A673 (cell line): Measurements from ENCODE around the gene KLRB1. TPM values are rescaled to one million over a fixed set of nuclear protein-coding genes. Genes with fewer than 3 reads are reported as not detected.
"Not testable (repeated sequence)": the region's sequence is repeated elsewhere in the genome, so short reads cannot be mapped to it uniquely, and the experiment has no call there.

Experiments
- BruUV-seq: library from RNA; stranded (reverse); fragments of 400-500 nt; replicated peaks from 2 replicates; lab custom pipeline; 2021; lab: Mats Ljungman, UMichigan
- CTCF ChIA-PET: fragments of 300-600 bp; sonication (Branson Sonifier 250); formaldehyde crosslinking; loops from one replicate; lab custom pipeline; 2022; ENCODE audit warnings: antibody characterized with exemption; lab: Charles Lee
- POLR2A ChIA-PET: fragments of 300-600 bp; sonication (Branson Sonifier 250); formaldehyde crosslinking; loops from one replicate; lab custom pipeline; 2022; ENCODE audit warnings: antibody characterized with exemption; ENCODE audit not compliant: low non-redundant PET; lab: Charles Lee
- DNase-seq: peaks from one replicate; pipeline ENCODE4 v3.0.0-alpha.2; 2015; ENCODE audit warnings: low spot score
- H3K27ac ChIP-seq: fragments of 200-600 bp; sonication (generic); 2 replicates; pipeline ENCODE4 v1.5.1; 2016; ENCODE audit warnings: mixed run types, low read depth, mild to moderate bottlenecking, mixed read lengths, antibody characterized with exemption, low read length; ENCODE audit not compliant: poor library complexity, severe bottlenecking
- H3K27me3 ChIP-seq: fragments of 200-600 bp; sonication (generic); replicated peaks from 2 replicates; pipeline ENCODE4 v1.6.1; 2017; ENCODE audit warnings: mixed run types, low read depth, mild to moderate bottlenecking, mixed read lengths, antibody characterized with exemption, low read length; ENCODE audit not compliant: insufficient read depth, poor library complexity
- H3K36me3 ChIP-seq: fragments of 200-600 bp; sonication (generic); 2 replicates; pipeline ENCODE4 v1.6.1; 2016; ENCODE audit warnings: mixed run types, mild to moderate bottlenecking, mixed read lengths, antibody characterized with exemption, low read length; ENCODE audit not compliant: insufficient read depth, poor library complexity, severe bottlenecking
- H3K4me1 ChIP-seq: fragments of 200-600 bp; sonication (generic); 2 replicates; pipeline ENCODE4 v1.6.1; 2017; ENCODE audit warnings: mixed run types, mild to moderate bottlenecking, mixed read lengths, antibody characterized with exemption, low read length; ENCODE audit not compliant: insufficient read depth, poor library complexity, severe bottlenecking
- H3K4me3 ChIP-seq: fragments of 200-600 bp; sonication (generic); 2 replicates; pipeline ENCODE4 v1.5.1; 2016; ENCODE audit warnings: low read depth, mixed run types, mild to moderate bottlenecking, mixed read lengths, low read length; ENCODE audit not compliant: poor library complexity, severe bottlenecking
- H3K9me3 ChIP-seq: fragments of 200-600 bp; sonication (generic); 2 replicates; pipeline ENCODE4 v1.6.1; 2016; ENCODE audit warnings: mixed run types, low read depth, mild to moderate bottlenecking, mixed read lengths, antibody characterized with exemption, low read length; ENCODE audit not compliant: poor library complexity, severe bottlenecking
- CTCF ChIP-seq: fragments of 300-800, 200-600 bp; sonication (generic); conservative IDR thresholded peaks from 2 replicates; pipeline ENCODE4 v1.5.1; 2017; ENCODE audit warnings: low read depth, mild to moderate bottlenecking, antibody characterized with exemption, low read length, moderate library complexity, mixed read lengths
- EZH2 ChIP-seq: fragments of 200-600 bp; sonication (generic); IDR thresholded peaks from 2 replicates; pipeline ENCODE4 v1.6.1; 2017; ENCODE audit warnings: borderline replicate concordance, low read depth, mild to moderate bottlenecking, mixed read lengths, antibody characterized with exemption, low read length; ENCODE audit not compliant: poor library complexity, severe bottlenecking
- intact Hi-C: fragments of 100-400 bp; cut with micrococcal nuclease; formaldehyde crosslinking; loops from one replicate; pipeline ENCODE4 v1.10.0; 2022; ENCODE audit not compliant: unreplicated experiment
- total RNA-seq: library from RNA; stranded (reverse); gene quantifications from 2 replicates; pipeline ENCODE4 v1.2.3, GENCODE V29; 2021

Gene KLRB1
- total RNA-seq, 1 experiment from 2014 or later = not detected

- no peaks in the 10 kb centered on the region for H3K4me1 ChIP-seq
- ChIA-PET CTCF (interaction anchor here (0.7 kb wide), 1 partner anchor 119 kb away, joined by 6 read pairs; no protein-coding TSS in a partner anchor), POLR2A (no interaction called here)
- no peak for DNase-seq
- no peak overlapping the region for H3K27ac ChIP-seq
- no peaks in the 10 kb centered on the region for H3K27me3 ChIP-seq
- no peaks in the 10 kb centered on the region for H3K9me3 ChIP-seq
- H3K4me3 ChIP-seq = no peak overlapping the region
- no TSS peak for BruUV-seq
- intact Hi-C loops = loop anchor here (10.0 kb wide), 1 partner anchor 124 kb away; no protein-coding TSS in a partner anchor
- no peak for TF ChIP-seq CTCF
- no peak for TF ChIP-seq EZH2
- no peaks in the 10 kb centered on the region for H3K36me3 ChIP-seq
Observed at GRCh38 chr12:9588749-9589148, 19.0 kb downstream of the KLRB1 start.

- no peak overlapping the region for H3K4me3 ChIP-seq
- POLR2A ChIA-PET = no interaction called here
- H3K36me3 ChIP-seq = no peaks in the 10 kb centered on the region
- no peak for DNase-seq
- no peaks in the 10 kb centered on the region for H3K4me1 ChIP-seq
- intact Hi-C loops = loop anchor here (10.0 kb wide), 1 partner anchor 123 kb away; no protein-coding TSS in a partner anchor
- H3K9me3 ChIP-seq = no peaks in the 10 kb centered on the region
- no peak overlapping the region for H3K27ac ChIP-seq
- H3K27me3 ChIP-seq = no peaks in the 10 kb centered on the region
- no TSS peak for BruUV-seq
- CTCF ChIA-PET = no interaction called here
- TF ChIP-seq EZH2 (no peak), CTCF (no peak)
Observed at GRCh38 chr12:9587987-9588600, 19.6 kb downstream of the KLRB1 start.

GRCh38 chr12:9577729-9578128 is 30.0 kb downstream of the KLRB1 start:
- H3K4me1 ChIP-seq, H3K9me3 ChIP-seq, H3K27me3 ChIP-seq, H3K27ac ChIP-seq, H3K36me3 ChIP-seq, DNase-seq, CTCF ChIA-PET, BruUV-seq, POLR2A ChIA-PET, H3K4me3 ChIP-seq, intact Hi-C loops: not testable (repeated sequence)

- H3K27ac ChIP-seq, POLR2A ChIA-PET, CTCF ChIA-PET, H3K36me3 ChIP-seq, H3K4me1 ChIP-seq, intact Hi-C loops, H3K9me3 ChIP-seq, H3K4me3 ChIP-seq, BruUV-seq, H3K27me3 ChIP-seq, DNase-seq: not testable (repeated sequence)
Observed at GRCh38 chr12:9567151-9567550, 40.6 kb downstream of the KLRB1 start.

GRCh38 chr12:9566113-9566512 is 41.6 kb downstream of the KLRB1 start:
- H3K36me3 ChIP-seq, H3K27me3 ChIP-seq, POLR2A ChIA-PET, H3K9me3 ChIP-seq, BruUV-seq, H3K4me3 ChIP-seq, intact Hi-C loops, CTCF ChIA-PET, H3K4me1 ChIP-seq, DNase-seq, H3K27ac ChIP-seq: not testable (repeated sequence)

GRCh38 chr12:9564418-9564817 is 43.3 kb downstream of the KLRB1 start:
- H3K27ac ChIP-seq, DNase-seq, CTCF ChIA-PET, H3K36me3 ChIP-seq, H3K4me1 ChIP-seq, H3K27me3 ChIP-seq, H3K4me3 ChIP-seq, BruUV-seq, POLR2A ChIA-PET, H3K9me3 ChIP-seq, intact Hi-C loops: not testable (repeated sequence)
